Bone marrow (tissue), 2 donors: Measurements from ENCODE around the gene ENTPD6.
A peak's percentile ranks its signal among the peaks of the same experiment; 100 is the strongest.
"Not testable (repeated sequence)": the region's sequence is repeated elsewhere in the genome, so short reads cannot be mapped to it uniquely, and the experiment has no call there.

Experiments used
- DNase-seq, 2 donors: peaks; one replicate each; lab custom pipeline; 2025; lab: John Stamatoyannopoulos, UW

ENTPD6 gene

GRCh38 chr20:25223765-25224720 lies 28.5 kb downstream of the ENTPD6 start:
- DNase-seq = no peak

- DNase-seq = no peak
These were observed 29.4 kb downstream of the ENTPD6 start for GRCh38 chr20:25224941-25225340.

GRCh38 chr20:25225642-25226432 lies 30.3 kb downstream of the ENTPD6 start:
- no peak for DNase-seq

GRCh38 chr20:25226433-25227316 lies 31.2 kb downstream of the ENTPD6 start:
- DNase-seq = no peak

GRCh38 chr20:25227317-25227831 lies 31.9 kb downstream of the ENTPD6 start:
- no peak for DNase-seq

GRCh38 chr20:25229486-25230165 lies 34.1 kb downstream of the ENTPD6 start:
- no peak for DNase-seq

GRCh38 chr20:25230166-25230831 lies 34.8 kb downstream of the ENTPD6 start:
- no peak for DNase-seq

- DNase-seq = no peak
These were observed 37.7 kb downstream of the ENTPD6 start for GRCh38 chr20:25233016-25233772.

- DNase-seq = not testable (repeated sequence)
These were observed 38.7 kb downstream of the ENTPD6 start for GRCh38 chr20:25234009-25234849.

- DNase-seq = no peak
These were observed 41.2 kb downstream of the ENTPD6 start for GRCh38 chr20:25236450-25237304.

- DNase-seq = peak; percentile 21 to 96
These were observed 42.3 kb downstream of the ENTPD6 start for GRCh38 chr20:25237610-25238318.

GRCh38 chr20:25238319-25239037 lies 43.0 kb downstream of the ENTPD6 start:
- DNase-seq = no peak

- no peak for DNase-seq
These were observed 44.2 kb downstream of the ENTPD6 start for GRCh38 chr20:25239387-25240370.

- not testable (repeated sequence) for DNase-seq
These were observed 45.5 kb downstream of the ENTPD6 start for GRCh38 chr20:25240851-25241658.

- not testable (repeated sequence) for DNase-seq
These were observed 46.1 kb downstream of the ENTPD6 start for GRCh38 chr20:25241659-25241955.
